ENCODE measurements around the gene SCGB3A2. TPM values are rescaled to one million over a fixed set of nuclear protein-coding genes. Genes with fewer than 3 reads are reported as not detected.

The SCGB3A2 gene
- total and polyA plus RNA-seq, 2 of the 8 experiments (the other 6 are each of a cell fraction or from before 2014, with no cell fraction given) = 47.1 to 63.6 TPM

GRCh38 chr5:147857302-147858129, 21.0 kb upstream of the SCGB3A2 start (continued):
- TF ChIP-seq E2F6 (IDR thresholded peaks at IDR 0.05) (no peak), SRF (IDR thresholded peaks at IDR 0.05; ENCODE audit: low read depth, low read length) (no peak), RFX5 (IDR thresholded peaks at IDR 0.05; ENCODE audit: borderline replicate concordance, low read depth, low read length) (no peak), POLR2AphosphoS5 (IDR thresholded peaks at IDR 0.05; ENCODE audit: low read depth, low read length) (peak; percentile 71; the same call in 1 of the 2 replicates), GTF2F1 (IDR thresholded peaks at IDR 0.05; ENCODE audit: borderline replicate concordance, low read depth, low read length) (0 out of 2 replicates have a peak, but pooled peaks have one; percentile 63)
